AG04450 (cell line): ENCODE results near the gene ZNF195. TPM values are rescaled to one million over a fixed set of nuclear protein-coding genes. Genes with fewer than 3 reads are reported as not detected.

Experiments used
- CTCF ChIA-PET: fragments of 300-600, 350-600 bp; formaldehyde crosslinking; extraction: SDS; loops from one replicate; lab custom pipeline; 2022; ENCODE audit warnings: antibody characterized with exemption, inconsistent platforms; lab: Charles Lee
- POLR2A ChIA-PET: fragments of 350-600 bp; formaldehyde crosslinking; extraction: SDS; loops from one replicate; lab custom pipeline; 2021; ENCODE audit warnings: antibody characterized with exemption, inconsistent platforms; lab: Yijun Ruan, JAX
- DNase-seq: peaks from one replicate; pipeline ENCODE4 v3.0.0-alpha.2; 2011; ENCODE audit warnings: low read depth, low spot score
- H3K27ac ChIP-seq: one replicate; pipeline ENCODE4 v1.5.1; 2012; ENCODE audit warnings: low read depth, low read length, control low read depth
- H3K27me3 ChIP-seq: one replicate; pipeline ENCODE4 v1.6.0; 2012; ENCODE audit warnings: low read length; ENCODE audit not compliant: control insufficient read depth, insufficient read depth
- H3K4me3 ChIP-seq: 2 replicates; pipeline ENCODE4 v1.5.1; 2011; ENCODE audit warnings: mild to moderate bottlenecking, low read depth, low read length, control low read depth
- H3K9me3 ChIP-seq: 2 replicates; pipeline ENCODE4 v1.5.1; 2012; ENCODE audit warnings: low read length; ENCODE audit not compliant: control insufficient read depth, insufficient read depth
- polyA plus RNA-seq: library from polyadenylated mRNA; depleted of rRNA; stranded (reverse); fragments of >200 nt; gene quantifications from 2 replicates; pipeline ENCODE4 v1.2.3, GENCODE V29; 2011
- TF ChIP-seq, protein P1 (sequence below): IDR thresholded peaks from 2 replicates; pipeline ENCODE4 v1.5.1; 2011; ENCODE audit warnings: low read depth, low read length, control low read depth, inconsistent platforms

The ZNF195 gene
- polyA plus RNA-seq, 1 experiment: 14.5 TPM

DNA sequence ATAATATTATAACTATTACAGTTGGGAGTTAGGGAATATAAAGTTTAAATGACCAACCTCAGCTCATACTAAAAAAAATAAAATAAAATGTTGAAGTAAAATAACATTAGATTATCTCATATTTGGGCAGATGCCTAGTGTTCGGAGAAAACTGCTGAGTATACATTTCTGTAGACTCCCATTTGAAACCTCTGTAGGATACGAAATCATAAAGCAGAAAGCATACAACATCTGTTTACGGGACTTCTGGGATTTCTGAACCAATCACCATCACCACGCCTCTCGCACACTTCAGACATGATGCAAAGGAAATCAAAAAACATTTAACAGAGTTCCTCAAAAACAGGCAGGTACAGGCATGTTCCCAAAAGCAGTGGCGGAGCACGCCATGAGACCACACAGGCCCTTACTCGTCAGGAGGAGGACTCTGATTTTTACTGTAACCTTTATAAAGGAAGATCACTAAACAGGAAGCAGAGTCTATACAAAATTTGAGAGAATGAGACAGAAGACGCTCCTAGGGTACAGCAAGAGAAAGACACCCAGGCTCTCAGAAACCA lies 8.6 kb downstream of the ZNF195 start:
- POLR2A ChIA-PET: no interaction called here
- CTCF ChIA-PET: no interaction called here
- Histone ChIP-seq H3K27me3 (no peaks in the 10 kb centered on the region), H3K27ac (no peak overlapping the region), H3K9me3 (peaks cover 48% of the 10 kb centered on the region), H3K4me3 (no peak overlapping the region)
- no peak for DNase-seq
- TF ChIP-seq, protein P1, sequence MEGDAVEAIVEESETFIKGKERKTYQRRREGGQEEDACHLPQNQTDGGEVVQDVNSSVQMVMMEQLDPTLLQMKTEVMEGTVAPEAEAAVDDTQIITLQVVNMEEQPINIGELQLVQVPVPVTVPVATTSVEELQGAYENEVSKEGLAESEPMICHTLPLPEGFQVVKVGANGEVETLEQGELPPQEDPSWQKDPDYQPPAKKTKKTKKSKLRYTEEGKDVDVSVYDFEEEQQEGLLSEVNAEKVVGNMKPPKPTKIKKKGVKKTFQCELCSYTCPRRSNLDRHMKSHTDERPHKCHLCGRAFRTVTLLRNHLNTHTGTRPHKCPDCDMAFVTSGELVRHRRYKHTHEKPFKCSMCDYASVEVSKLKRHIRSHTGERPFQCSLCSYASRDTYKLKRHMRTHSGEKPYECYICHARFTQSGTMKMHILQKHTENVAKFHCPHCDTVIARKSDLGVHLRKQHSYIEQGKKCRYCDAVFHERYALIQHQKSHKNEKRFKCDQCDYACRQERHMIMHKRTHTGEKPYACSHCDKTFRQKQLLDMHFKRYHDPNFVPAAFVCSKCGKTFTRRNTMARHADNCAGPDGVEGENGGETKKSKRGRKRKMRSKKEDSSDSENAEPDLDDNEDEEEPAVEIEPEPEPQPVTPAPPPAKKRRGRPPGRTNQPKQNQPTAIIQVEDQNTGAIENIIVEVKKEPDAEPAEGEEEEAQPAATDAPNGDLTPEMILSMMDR: no peak

GRCh38 chr11:3369366-3369765 lies 9.6 kb downstream of the ZNF195 start:
- peaks cover 45% of the 10 kb centered on the region for H3K9me3 ChIP-seq
- TF ChIP-seq, protein P1: no peak
- DNase-seq: no peak
- no peaks in the 10 kb centered on the region for H3K27me3 ChIP-seq
- CTCF ChIA-PET: no interaction called here
- H3K27ac ChIP-seq: no peak overlapping the region
- H3K4me3 ChIP-seq: no peak overlapping the region
- POLR2A ChIA-PET: no interaction called here

DNA sequence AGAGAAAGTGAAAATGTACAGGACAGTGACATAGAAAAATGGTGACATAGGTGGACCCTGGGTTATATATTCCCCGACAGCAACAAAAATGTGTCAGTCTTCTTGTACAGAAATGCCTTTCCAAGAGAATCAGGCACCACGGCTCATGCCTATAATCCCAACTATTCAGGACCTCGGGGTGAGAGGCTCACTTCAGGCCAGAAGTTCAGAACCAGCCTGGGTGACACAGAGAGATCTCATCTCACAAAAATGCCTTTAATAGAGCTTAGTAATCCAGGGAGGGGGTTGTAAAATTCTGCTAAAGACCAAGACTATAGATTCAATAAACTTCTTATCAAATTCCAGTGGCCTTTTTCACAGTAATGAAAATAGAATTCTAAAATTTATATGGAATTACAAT lies 10.7 kb downstream of the ZNF195 start:
- ChIA-PET POLR2A (no interaction called here), CTCF (interaction anchor here (0.9 kb wide), 1 partner anchor 40 kb away, joined by 3 read pairs; no protein-coding TSS in a partner anchor)
- peaks cover 41% of the 10 kb centered on the region for H3K9me3 ChIP-seq
- H3K27me3 ChIP-seq: no peaks in the 10 kb centered on the region
- H3K27ac ChIP-seq: no peak overlapping the region
- no peak for DNase-seq
- TF ChIP-seq, protein P1: no peak
- no peak overlapping the region for H3K4me3 ChIP-seq

DNA sequence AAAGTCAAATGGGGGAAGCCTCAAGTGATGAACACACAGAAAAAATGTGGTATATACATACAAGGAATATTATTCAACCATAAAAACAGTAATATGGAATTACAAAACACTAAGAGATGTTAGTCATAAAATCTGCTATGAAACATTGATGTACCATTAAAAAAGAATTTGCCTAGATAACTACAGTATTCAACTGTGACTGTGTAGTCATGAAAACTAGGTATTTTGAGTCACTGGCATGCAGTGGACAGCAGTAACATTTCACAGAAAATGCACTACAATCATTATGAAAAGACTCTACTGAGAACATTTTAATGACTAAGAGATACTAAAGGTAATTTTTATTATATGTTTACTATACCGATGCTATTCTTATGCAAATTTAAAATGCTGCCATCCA lies 11.7 kb downstream of the ZNF195 start:
- CTCF ChIA-PET: no interaction called here
- H3K4me3 ChIP-seq: no peak overlapping the region
- no peak overlapping the region for H3K27ac ChIP-seq
- peaks cover 36% of the 10 kb centered on the region for H3K9me3 ChIP-seq
- POLR2A ChIA-PET: no interaction called here
- TF ChIP-seq, protein P1: no peak
- no peak for DNase-seq
- H3K27me3 ChIP-seq: no peaks in the 10 kb centered on the region

DNA sequence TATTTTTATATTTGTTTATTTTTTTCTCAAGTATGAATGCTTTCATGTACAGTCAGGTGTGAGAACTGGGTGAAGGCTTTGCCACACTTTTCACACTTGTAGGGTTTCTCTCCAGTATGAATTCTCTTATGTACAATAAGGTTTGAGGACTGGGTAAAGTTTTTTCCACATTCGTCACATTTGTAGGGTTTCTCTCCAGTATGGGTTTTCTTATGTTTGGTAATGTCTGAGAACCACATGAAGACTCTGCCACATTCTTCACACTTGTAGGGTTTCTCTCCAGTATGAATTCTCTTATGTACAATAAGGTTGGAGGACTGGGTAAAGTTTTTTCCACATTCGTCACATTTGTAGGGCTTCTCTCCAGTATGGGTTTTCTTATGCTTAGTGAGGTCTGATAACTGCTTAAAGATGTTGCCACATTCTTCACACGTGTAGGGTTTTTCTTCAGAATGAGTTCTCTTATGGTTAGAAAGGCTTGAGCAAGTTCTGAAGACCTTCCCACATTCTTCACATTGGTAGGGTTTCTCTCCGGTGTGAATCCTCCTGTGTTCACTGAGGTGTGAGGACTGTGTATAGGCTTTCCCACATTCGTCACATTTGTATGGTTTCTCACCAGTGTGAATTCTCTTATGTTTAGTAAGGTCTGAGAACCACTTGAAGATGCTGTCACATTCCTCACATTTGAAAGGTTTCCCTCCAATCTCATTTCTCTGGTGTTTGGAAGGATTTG lies 19.7 kb downstream of the ZNF195 start:
- Histone ChIP-seq H3K9me3 (peaks cover 54% of the 10 kb centered on the region), H3K4me3 (no peak overlapping the region), H3K27ac (no peak overlapping the region), H3K27me3 (no peaks in the 10 kb centered on the region)
- no peak for DNase-seq
- TF ChIP-seq, protein P1: no peak
- ChIA-PET CTCF (no interaction called here), POLR2A (no interaction called here)
